Hippocampal formation (tissue), 2 donors: ENCODE data around the gene STOML1.
"Not testable (repeated sequence)": the region's sequence is repeated elsewhere in the genome, so short reads cannot be mapped to it uniquely, and the experiment has no call there.

Experiments used
- DNase-seq, 2 donors: peaks; one replicate each; lab custom pipeline; 2025; lab: John Stamatoyannopoulos, UW

The STOML1 gene

GRCh38 chr15:73946046-73946721 lies 45.9 kb downstream of the STOML1 start:
- DNase-seq: no peak

GRCh38 chr15:73945130-73945508 lies 47.0 kb downstream of the STOML1 start:
- no peak for DNase-seq

- no peak for DNase-seq
Observed at GRCh38 chr15:73944161-73945129, 47.6 kb downstream of the STOML1 start.

- no peak for DNase-seq
Observed at GRCh38 chr15:73942751-73943270, 49.3 kb downstream of the STOML1 start.

GRCh38 chr15:73941871-73942635 lies 50.0 kb downstream of the STOML1 start:
- DNase-seq: no peak

- no peak for DNase-seq
Observed at GRCh38 chr15:73941449-73941848, 50.6 kb downstream of the STOML1 start.

GRCh38 chr15:73941044-73941443 lies 51.1 kb downstream of the STOML1 start:
- no peak for DNase-seq

- no peak for DNase-seq
Observed at GRCh38 chr15:73940061-73940981, 51.8 kb downstream of the STOML1 start.

GRCh38 chr15:73939138-73939537 lies 53.0 kb downstream of the STOML1 start:
- DNase-seq: no peak

GRCh38 chr15:73938516-73938915 lies 53.6 kb downstream of the STOML1 start:
- not testable (repeated sequence) for DNase-seq

GRCh38 chr15:73937726-73938125 lies 54.4 kb downstream of the STOML1 start:
- no peak for DNase-seq

- DNase-seq: no peak
Observed at GRCh38 chr15:73937296-73937695, 54.8 kb downstream of the STOML1 start.

GRCh38 chr15:73936588-73937290 lies 55.4 kb downstream of the STOML1 start:
- DNase-seq: no peak

- DNase-seq: no peak
Observed at GRCh38 chr15:73936181-73936580, 55.9 kb downstream of the STOML1 start.

GRCh38 chr15:73935547-73935946 lies 56.5 kb downstream of the STOML1 start:
- no peak for DNase-seq

GRCh38 chr15:73934281-73934680 lies 57.8 kb downstream of the STOML1 start:
- DNase-seq: no peak

GRCh38 chr15:73932381-73933191 lies 59.5 kb downstream of the STOML1 start:
- no peak for DNase-seq

- DNase-seq: no peak
Observed at GRCh38 chr15:73931441-73931840, 60.7 kb downstream of the STOML1 start.

- DNase-seq: no peak
Observed at GRCh38 chr15:73930790-73931281, 61.3 kb downstream of the STOML1 start.
